Renal cortical epithelial cell (primary cell): Measurements from ENCODE around the gene P2RX1. TPM values are rescaled to one million over a fixed set of nuclear protein-coding genes. Genes with fewer than 3 reads are reported as not detected.
A peak's percentile ranks its signal among the peaks of the same experiment; 100 is the strongest.

ENCODE experiments used
- DNase-seq: peaks from one replicate; pipeline ENCODE4 v3.0.0-alpha.2; 2011; ENCODE audit warnings: low read depth
- total RNA-seq: library from RNA; depleted of rRNA; stranded (reverse); fragments of >200 nt; gene quantifications from 2 replicates; pipeline ENCODE4 v1.2.3, GENCODE V29; 2014

P2RX1 gene
- total RNA-seq: not detected in 2 replicates

- no peak for DNase-seq
Measured at GRCh38 chr17:3915995-3916696, at the start of gene P2RX1. Gene P2RX1 (minus strand): TSS chr17:3916465. CDS start chr17:3916225, 240 bp downstream.

DNA sequence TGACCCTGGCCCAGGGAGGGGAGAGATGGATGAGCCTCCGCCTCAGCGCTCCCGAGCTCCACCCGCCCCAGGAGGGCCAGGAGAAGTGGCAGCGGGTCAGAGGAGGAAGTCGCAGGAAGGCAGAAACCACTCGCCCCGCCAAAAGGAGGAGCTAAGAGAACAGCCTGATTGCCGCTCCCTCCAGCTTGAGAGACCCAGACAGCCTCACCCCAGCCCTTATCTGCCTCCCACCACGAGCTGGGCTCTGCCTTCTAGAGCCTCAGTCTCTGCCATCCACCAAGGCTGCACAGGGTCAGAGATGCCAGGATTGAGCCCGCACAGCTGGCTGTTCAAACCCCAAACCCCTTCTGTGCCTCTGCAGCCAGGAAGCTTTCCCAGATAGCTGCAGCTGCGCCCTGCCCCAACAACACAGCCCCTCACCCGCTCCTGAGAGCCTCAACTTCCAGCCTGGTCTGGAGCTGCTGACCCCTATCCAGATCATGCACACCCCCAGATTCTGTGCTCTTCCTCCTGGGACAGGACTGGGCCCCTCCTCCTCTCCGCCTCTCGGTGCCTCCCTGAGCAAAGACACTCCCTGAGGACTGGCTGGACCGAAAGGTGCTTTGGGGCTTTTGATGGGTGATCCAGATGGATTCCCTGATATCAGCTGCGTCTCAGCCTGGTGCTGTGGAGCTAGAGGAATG lies 49.0 kb upstream of the P2RX1 start:
- peak; percentile 9 for DNase-seq

DNA sequence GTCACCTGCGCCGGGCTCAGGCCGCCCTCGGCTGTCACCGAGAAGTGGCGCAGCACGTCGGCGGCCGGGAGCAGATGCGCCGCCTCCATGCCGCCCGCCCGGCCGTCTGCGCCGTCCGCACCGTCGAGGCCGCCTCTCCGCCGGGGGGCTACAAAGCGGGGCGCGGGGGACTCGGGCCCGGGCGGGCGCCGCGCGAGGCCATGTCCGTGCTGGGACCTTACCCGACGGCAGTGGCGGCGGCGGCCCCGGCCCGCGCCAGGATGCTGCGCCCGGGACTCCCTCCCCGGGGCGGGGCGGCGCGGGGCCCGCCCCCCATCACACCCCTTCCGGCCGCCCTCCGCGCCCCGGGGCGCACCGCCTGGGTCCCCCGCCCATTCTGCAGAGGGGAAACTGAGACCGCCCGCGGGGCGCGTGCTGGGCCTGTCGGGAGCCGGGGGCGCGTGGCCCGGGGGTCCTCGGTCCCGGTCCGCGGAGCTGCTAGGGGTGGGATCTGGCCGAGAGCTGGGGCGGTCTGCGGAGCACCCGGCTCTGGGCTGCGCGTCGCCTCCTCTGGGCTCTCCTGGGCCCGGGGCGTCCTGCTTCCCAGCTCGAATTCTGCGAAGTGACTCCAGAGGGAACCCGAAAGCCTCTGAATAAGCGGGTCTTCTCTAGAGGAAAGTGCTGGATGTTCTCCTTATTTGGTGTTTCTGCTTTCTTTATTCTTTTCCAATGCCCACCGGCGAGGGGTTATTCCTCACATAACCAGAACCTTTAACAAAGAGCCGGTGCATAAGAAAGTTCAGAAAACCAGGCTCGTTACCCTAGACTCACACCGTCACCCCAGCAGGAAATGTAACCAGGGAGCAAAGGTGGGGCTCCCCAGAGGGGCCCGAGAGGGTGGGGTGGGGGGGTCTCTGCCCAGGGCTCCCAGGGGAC lies 48.2 kb upstream of the P2RX1 start, which contains the start of gene ATP2A3:
Gene ATP2A3, minus strand, starts transcription at position 235 of the 915 bp plus-strand sequence. Its CDS starts 146 bp downstream, at position 89.
- DNase-seq: no peak

GRCh38 chr17:3963237-3964201 lies 47.3 kb upstream of the P2RX1 start:
- DNase-seq: no peak

- no peak for DNase-seq
Measured at GRCh38 chr17:3962965-3963236, 46.6 kb upstream of the P2RX1 start.

- no peak for DNase-seq
Measured at GRCh38 chr17:3962217-3962964, 46.1 kb upstream of the P2RX1 start.

GRCh38 chr17:3961564-3962047 lies 45.3 kb upstream of the P2RX1 start:
- DNase-seq: no peak

DNA sequence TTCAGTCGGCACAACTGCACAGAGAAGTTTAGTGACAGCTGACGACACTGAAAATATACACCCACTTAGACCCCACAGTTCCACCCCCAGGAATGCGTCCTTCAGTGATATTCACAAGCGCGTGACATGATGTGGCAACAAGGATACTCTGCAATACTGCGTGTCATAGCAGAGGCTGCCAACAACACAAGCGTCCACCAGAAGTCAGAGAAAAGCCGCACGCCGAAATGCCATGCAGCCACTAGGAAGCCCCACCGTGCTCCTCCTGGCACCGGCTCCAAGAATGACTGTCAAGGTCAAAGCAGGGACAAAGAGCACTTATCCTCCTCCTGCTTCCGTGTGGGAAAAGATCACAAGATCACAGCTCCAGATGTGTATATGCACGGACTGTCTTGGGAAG lies 44.5 kb upstream of the P2RX1 start:
- DNase-seq: no peak

- no peak for DNase-seq
Measured at GRCh38 chr17:3959921-3960601, 43.8 kb upstream of the P2RX1 start.

DNA sequence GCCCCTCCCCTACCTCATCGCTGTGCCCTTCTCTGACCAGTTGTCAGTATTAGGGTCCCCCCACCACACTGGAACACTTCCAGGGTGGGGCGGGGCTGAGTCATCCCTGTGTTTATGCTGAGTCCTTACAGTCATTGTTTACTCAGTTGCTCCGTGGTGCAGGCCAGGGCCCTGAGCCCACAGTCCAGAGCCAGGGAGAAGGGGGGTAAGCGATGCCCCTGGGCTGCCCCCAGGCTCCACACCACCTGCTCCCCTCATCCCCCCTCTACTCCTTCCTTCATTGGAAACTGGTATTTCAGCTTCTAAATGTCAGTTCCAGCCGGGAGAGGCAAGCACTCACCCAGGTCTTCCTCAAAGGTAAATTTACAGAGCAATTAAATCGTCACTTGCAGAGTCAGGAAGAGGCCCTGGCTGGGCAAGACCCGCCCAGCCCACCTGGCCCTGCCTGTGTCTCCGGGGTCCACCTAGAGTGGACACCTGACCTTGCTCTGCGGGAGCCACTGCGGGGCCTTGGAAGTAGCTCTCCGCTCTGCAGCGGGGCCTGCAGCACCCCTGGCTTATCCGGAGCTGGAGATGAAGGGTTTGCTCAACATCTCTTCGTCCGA lies 43.1 kb upstream of the P2RX1 start:
- DNase-seq: peak; percentile 7

GRCh38 chr17:3957735-3958599 lies 41.7 kb upstream of the P2RX1 start:
- no peak for DNase-seq

DNA sequence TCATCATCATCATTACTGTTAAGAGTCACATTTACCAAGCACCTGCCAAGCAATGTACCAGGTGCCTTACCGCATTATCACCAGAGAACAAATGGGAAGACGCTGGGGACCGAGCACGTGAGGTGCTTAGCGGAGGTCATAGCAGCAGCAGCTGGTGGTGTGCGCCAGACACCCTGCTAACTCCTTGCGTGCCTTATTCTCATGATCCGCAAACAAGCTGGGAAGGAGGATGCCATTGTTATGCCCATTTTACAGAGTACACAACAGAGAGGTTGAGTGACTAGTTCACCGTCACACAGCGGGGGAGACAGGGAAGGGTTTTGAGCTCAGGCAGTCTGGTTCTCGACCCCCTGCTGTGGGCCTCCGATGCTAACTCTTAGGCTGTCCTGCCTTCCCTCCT lies 40.7 kb upstream of the P2RX1 start:
- no peak for DNase-seq

DNA sequence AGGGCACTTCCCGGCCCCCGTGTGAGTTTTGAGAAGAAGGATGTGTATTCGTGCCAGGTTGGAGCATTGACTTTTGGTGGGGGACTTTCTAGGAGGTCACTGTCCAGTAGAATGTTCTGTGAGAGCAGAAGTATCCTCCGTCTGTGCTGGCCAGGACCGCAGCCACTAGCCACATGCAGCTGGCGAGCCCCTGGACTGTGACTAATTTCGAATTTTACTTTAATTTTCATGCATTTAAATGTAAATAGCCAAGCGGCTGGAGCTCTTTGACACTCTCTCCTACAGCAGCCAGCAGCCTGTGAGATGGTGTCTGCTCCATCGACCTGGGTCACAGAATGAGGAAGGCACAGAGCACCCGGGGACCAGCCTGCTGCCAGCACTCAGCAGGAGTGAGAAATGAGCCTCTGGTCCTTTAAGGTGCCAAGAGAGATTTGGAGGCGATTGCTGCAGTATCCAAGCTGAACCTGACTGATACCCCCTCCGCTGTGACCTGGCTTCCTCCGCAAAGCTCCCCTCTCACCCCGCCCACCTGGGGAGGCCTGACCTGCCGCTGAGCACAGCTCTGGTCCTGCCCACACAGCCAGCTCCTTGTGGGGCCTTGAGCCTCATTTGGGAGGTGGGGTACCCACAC lies 40.2 kb upstream of the P2RX1 start:
- no peak for DNase-seq

DNA sequence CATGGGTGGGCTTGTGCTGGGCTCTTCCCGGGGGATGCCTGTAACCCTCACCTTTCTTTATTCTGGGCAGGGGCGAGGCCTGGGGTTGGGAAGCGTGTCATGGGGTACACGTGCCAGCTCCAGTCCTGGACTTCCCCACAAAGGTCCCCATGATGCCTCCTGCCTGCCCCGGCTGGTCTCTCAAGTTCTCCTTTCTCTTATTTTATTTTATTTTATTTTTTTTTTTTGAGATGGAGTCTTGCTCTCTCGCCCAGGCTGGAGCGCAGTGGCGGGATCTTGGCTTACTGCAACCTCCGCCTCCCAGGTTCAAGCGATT lies 39.4 kb upstream of the P2RX1 start:
- no peak for DNase-seq

DNA sequence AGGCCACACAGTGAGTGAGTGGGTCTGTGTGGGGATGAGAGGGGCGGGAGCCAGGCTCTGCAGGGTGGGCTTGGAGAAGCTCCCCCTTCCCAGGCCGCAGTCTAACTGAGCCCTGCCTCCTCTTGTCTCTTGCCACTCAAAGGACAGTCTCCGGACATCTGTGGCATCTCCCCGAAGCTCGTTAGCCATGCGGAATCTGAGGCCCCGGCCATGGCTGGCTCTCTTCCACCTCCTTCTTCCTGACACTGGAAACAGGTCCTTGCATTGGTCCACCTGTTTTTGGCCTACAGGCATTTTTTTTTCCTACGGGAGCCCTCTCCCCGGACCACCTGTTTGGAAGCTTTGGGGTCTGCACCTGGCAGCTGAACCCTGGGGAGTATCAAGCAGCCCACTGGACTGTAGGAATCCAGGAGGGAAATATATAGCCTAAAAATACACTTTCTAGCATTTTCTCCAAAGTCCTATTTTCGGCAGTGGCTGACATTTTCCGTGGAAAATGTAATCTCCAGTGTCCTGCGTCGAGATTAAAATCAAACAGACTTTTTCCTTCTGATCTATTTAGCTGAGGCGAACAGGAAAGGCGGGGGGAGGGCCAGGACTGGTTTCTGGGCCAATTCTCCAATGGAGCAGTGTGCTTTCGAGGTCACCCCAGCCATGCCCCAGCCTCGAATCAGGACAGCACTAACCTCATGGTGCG lies 38.9 kb upstream of the P2RX1 start:
- DNase-seq: no peak

GRCh38 chr17:3954086-3954485 lies 37.8 kb upstream of the P2RX1 start:
- no peak for DNase-seq

GRCh38 chr17:3953542-3953941 lies 37.3 kb upstream of the P2RX1 start:
- no peak for DNase-seq

DNA sequence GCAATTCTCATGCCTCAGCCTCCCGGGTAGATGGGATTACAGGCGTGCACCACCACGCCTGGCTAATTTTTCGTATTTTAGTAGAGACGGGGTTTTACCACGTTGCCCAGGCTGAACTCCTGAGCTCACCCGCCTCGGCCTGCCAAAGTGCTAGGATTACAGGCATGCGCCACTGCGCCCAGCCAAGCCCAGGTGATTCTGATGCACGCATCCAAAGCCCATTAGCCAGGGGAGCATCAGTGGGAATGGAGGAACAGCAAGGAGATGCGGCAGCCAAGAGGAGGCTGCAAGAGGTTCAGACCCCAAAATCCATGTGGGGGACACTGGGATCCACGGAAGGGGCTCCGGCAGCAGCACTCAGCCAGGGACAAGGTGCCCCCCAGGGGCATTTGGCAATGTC lies 35.9 kb upstream of the P2RX1 start:
- no peak for DNase-seq
